H1 (cell line): ENCODE data around the gene DOCK1. TPM values are rescaled to one million over a fixed set of nuclear protein-coding genes. Genes with fewer than 3 reads are reported as not detected.
"Not testable (repeated sequence)": the region's sequence is repeated elsewhere in the genome, so short reads cannot be mapped to it uniquely, and the experiment has no call there.

ENCODE experiments used
- CTCF ChIA-PET: fragments of 300-600 bp; sonication (Branson Sonifier 250); formaldehyde crosslinking; loops from one replicate; lab custom pipeline; 2021; ENCODE audit not compliant: partially characterized antibody; lab: Charles Lee
- POLR2A ChIA-PET: fragments of 300-600 bp; sonication (Branson Sonifier 250); formaldehyde crosslinking; loops from one replicate; lab custom pipeline; 2021; ENCODE audit warnings: inconsistent platforms; ENCODE audit not compliant: partially characterized antibody; lab: Charles Lee
- DNase-seq, 2 experiments: peaks; one replicate each; pipeline versions ENCODE4 v3.0.0 to v3.0.0-alpha.2; 2010 to 2022; ENCODE audit warnings: low spot score in 2 of 2, low read depth in 1 of 2, mixed read lengths in 1 of 2
- FAIRE-seq: peaks from 2 replicates; lab custom pipeline; 2011; peaks lifted over from hg19 to GRCh38; lab: Jason Lieb, UNC
- H2AFZ ChIP-seq: 2 replicates; pipeline ENCODE4 v1.8.1; 2012; ENCODE audit warnings: low read length, inconsistent platforms
- H2AK5ac ChIP-seq: 2 replicates; pipeline ENCODE4 v1.6.1; 2013; ENCODE audit warnings: low read depth, low read length
- H2BK120ac ChIP-seq: replicated peaks from 2 replicates; pipeline ENCODE3; 2013; ENCODE audit warnings: low read depth, low read length, inconsistent platforms
- H2BK12ac ChIP-seq: 2 replicates; pipeline ENCODE4 v1.6.1; 2013; ENCODE audit warnings: low read depth, low read length
- H2BK15ac ChIP-seq: 2 replicates; pipeline ENCODE4 v1.6.1; 2013; ENCODE audit warnings: low read length
- H2BK20ac ChIP-seq: 2 replicates; pipeline ENCODE4 v1.6.1; 2013; ENCODE audit warnings: low read length
- H2BK5ac ChIP-seq: 2 replicates; pipeline ENCODE4 v1.6.1; 2013; ENCODE audit warnings: low read depth, low read length
- H3K14ac ChIP-seq: 2 replicates; pipeline ENCODE4 v1.6.1; 2013; ENCODE audit warnings: inconsistent platforms; ENCODE audit not compliant: insufficient read length
- H3K18ac ChIP-seq: 2 replicates; pipeline ENCODE4 v1.6.1; 2013; ENCODE audit warnings: low read length; ENCODE audit errors: extremely low read depth
- H3K23ac ChIP-seq: 2 replicates; pipeline ENCODE4 v1.6.1; 2013; ENCODE audit warnings: inconsistent platforms; ENCODE audit not compliant: insufficient read length
- H3K23me2 ChIP-seq: 2 replicates; pipeline ENCODE4 v1.6.1; 2013; ENCODE audit warnings: low read depth, low read length
- H3K27ac ChIP-seq: 2 replicates; pipeline ENCODE4 v1.6.1; 2011; ENCODE audit warnings: low read depth, low read length, inconsistent platforms
- H3K27me3 ChIP-seq, 4 experiments: replicated peaks in 1 of 4; 1 replicate in 1 of 4; 2 replicates in 3 of 4; pipeline versions ENCODE4 v1.6.1 to v1.8.1; 2011 to 2013; ENCODE audit warnings: low read length in 3 of 4, mild to moderate bottlenecking in 3 of 4, inconsistent platforms in 2 of 4, mixed read lengths in 2 of 4, moderate library complexity in 1 of 4; ENCODE audit not compliant: control insufficient read depth in 3 of 4, insufficient read depth in 3 of 4; ENCODE audit errors: extremely low read depth in 1 of 4
- H3K36me3 ChIP-seq, 4 experiments: 2 replicates each; pipeline versions ENCODE4 v1.6.1 to v1.8.1; 2011 to 2013; ENCODE audit warnings: mild to moderate bottlenecking in 4 of 4, low read length in 3 of 4, moderate library complexity in 2 of 4, control low read depth in 1 of 4, inconsistent platforms in 1 of 4; ENCODE audit not compliant: insufficient read depth in 4 of 4, control insufficient read depth in 2 of 4
- H3K4ac ChIP-seq: replicated peaks from 2 replicates; pipeline ENCODE3; 2013; ENCODE audit warnings: low read length, low read depth, mixed read lengths, inconsistent platforms; ENCODE audit not compliant: insufficient read length
- H3K4me1 ChIP-seq, 4 experiments: replicated peaks in 1 of 4; 1 replicate in 1 of 4; 2 replicates in 3 of 4; pipeline versions ENCODE4 v1.6.1 to v1.8.1; 2011 to 2013; ENCODE audit warnings: low read length in 3 of 4, inconsistent platforms in 2 of 4, mixed read lengths in 1 of 4; ENCODE audit not compliant: insufficient read depth in 4 of 4, control insufficient read depth in 3 of 4
- H3K4me2 ChIP-seq, 2 experiments: 2 replicates each; pipeline versions ENCODE4 v1.6.1 to v1.8.1; 2011 to 2013; ENCODE audit warnings: low read depth in 2 of 2, low read length in 2 of 2, control low read depth in 1 of 2, inconsistent platforms in 1 of 2, mild to moderate bottlenecking in 1 of 2; ENCODE audit not compliant: insufficient read depth in 1 of 2
- H3K4me3 ChIP-seq, 4 experiments: fragments of 200-600, 300-600 bp in 1 of 4; sonication (generic), shearing (Covaris generic), sonication (Bioruptor Twin) in 1 of 4; 2 replicates each; pipeline versions ENCODE4 v1.5.1 to v1.8.1; 2011 to 2016; ENCODE audit warnings: low read length in 4 of 4, low read depth in 3 of 4, control low read depth in 2 of 4, inconsistent platforms in 2 of 4, mild to moderate bottlenecking in 2 of 4, mixed read lengths in 1 of 4, moderate library complexity in 1 of 4; ENCODE audit not compliant: insufficient read depth in 2 of 4; ENCODE audit errors: extremely low read depth in 1 of 4
- H3K56ac ChIP-seq: replicated peaks from 2 replicates; pipeline ENCODE3; 2013; ENCODE audit warnings: low read depth, mild to moderate bottlenecking, mixed read lengths, low read length, inconsistent platforms; ENCODE audit not compliant: insufficient read length
- H3K79me1 ChIP-seq: 2 replicates; pipeline ENCODE4 v1.6.1; 2013; ENCODE audit warnings: low read depth, low read length, control low read depth
- H3K79me2 ChIP-seq, 2 experiments: 2 replicates each; pipeline versions ENCODE4 v1.6.1 to v1.8.1; 2012 to 2013; ENCODE audit warnings: low read length in 2 of 2, mild to moderate bottlenecking in 2 of 2, inconsistent platforms in 1 of 2; ENCODE audit not compliant: insufficient read depth in 2 of 2, control insufficient read depth in 1 of 2
- H3K9ac ChIP-seq, 4 experiments: replicated peaks in 1 of 4; 1 replicate in 1 of 4; 2 replicates in 3 of 4; pipeline versions ENCODE4 v1.6.1 to v1.8.1; 2011 to 2013; ENCODE audit warnings: low read depth in 3 of 4, low read length in 3 of 4, control low read depth in 2 of 4, mild to moderate bottlenecking in 2 of 4, moderate library complexity in 2 of 4, inconsistent platforms in 1 of 4; ENCODE audit errors: extremely low read depth in 1 of 4
- H3K9me3 ChIP-seq, 2 experiments: 2 replicates each; pipeline versions ENCODE4 v1.6.1 to v1.8.1; 2012 to 2013; ENCODE audit warnings: mild to moderate bottlenecking in 2 of 2, moderate library complexity in 2 of 2, control low read depth in 1 of 2, inconsistent platforms in 1 of 2, low read depth in 1 of 2, low read length in 1 of 2, mixed read lengths in 1 of 2; ENCODE audit not compliant: insufficient read depth in 2 of 2
- H4K20me1 ChIP-seq, 2 experiments: replicated peaks in 1 of 2; 2 replicates each; pipeline versions ENCODE3 to v1.8.1; 2011 to 2013; ENCODE audit warnings: inconsistent platforms in 2 of 2, low read length in 2 of 2, mild to moderate bottlenecking in 1 of 2; ENCODE audit not compliant: insufficient read depth in 2 of 2, control insufficient read depth in 1 of 2
- H4K5ac ChIP-seq: 2 replicates; pipeline ENCODE4 v1.6.1; 2013; ENCODE audit warnings: low read length, low read depth, mixed read lengths, inconsistent platforms; ENCODE audit not compliant: insufficient read length
- H4K8ac ChIP-seq: 2 replicates; pipeline ENCODE4 v1.8.0; 2013; ENCODE audit warnings: mild to moderate bottlenecking, moderate library complexity, low read length, inconsistent platforms; ENCODE audit not compliant: insufficient read depth; ENCODE audit errors: extremely low read depth
- H4K91ac ChIP-seq: replicated peaks from 2 replicates; pipeline ENCODE3; 2013; ENCODE audit warnings: low read length, mixed read lengths, inconsistent platforms; ENCODE audit not compliant: insufficient read length
- GABPA ChIP-seq: IDR thresholded peaks from 2 replicates; pipeline ENCODE4 v1.6.1; 2011; ENCODE audit warnings: mild to moderate bottlenecking, low read length, moderate library complexity, borderline replicate concordance; ENCODE audit not compliant: insufficient read depth
- RNF2 ChIP-seq: fragments of 200-900, 300-1000 bp; sonication (generic); IDR thresholded peaks from 2 replicates; pipeline ENCODE4 v1.7.1; 2016; ENCODE audit warnings: borderline replicate concordance, low read depth, mild to moderate bottlenecking, antibody characterized with exemption, low read length; ENCODE audit not compliant: poor library complexity, severe bottlenecking; ENCODE audit errors: missing control alignments
- USF2 ChIP-seq: IDR thresholded peaks from 2 replicates; pipeline ENCODE4 v1.6.1; 2011; ENCODE audit warnings: low read length, improper control_type of control experiment
- WGBS, 2 experiments: shearing (Covaris generic) in 1 of 2; methylation state at CpG; one replicate each; pipeline versions ENCODE4 v1.1.6 to v1.1.7; 2013 to 2015; ENCODE audit warnings: low lambda C conversion rate in 2 of 2, mixed read lengths in 2 of 2, inconsistent platforms in 1 of 2, low coverage in 1 of 2, missing lambda C conversion rate in 1 of 2; ENCODE audit not compliant: insufficient replicate concordance in 2 of 2, insufficient coverage in 1 of 2, insufficient read length in 1 of 2; ENCODE audit errors: extremely low coverage in 1 of 2, missing lambda C conversion rate in 1 of 2; 5-methylcytosine and 5-hydroxymethylcytosine counted together
- polyA plus RNA-seq, 7 experiments: library from polyadenylated mRNA; depleted of rRNA in 3 of 7; stranded (reverse) in 5 of 7; unstranded in 2 of 7; fragments of >200 nt in 5 of 7; fragments of 200-250 nt in 2 of 7; gene quantifications; 1 replicate in 5 of 7; 2 replicates in 1 of 7; 4 replicates in 1 of 7; pipeline versions ENCODE4 v1.2.1 to v1.2.3, GENCODE V29; 2011 to 2013; ENCODE audit warnings: missing spikeins in 2 of 7, mixed read lengths in 2 of 7
- total RNA-seq: library from RNA; stranded (reverse); fragmentation: NEBNext Ultra II Directional; extraction: Animal tissue kit (Norgen Biotek cat#: 25700); gene quantifications from 2 replicates; pipeline ENCODE4 v1.2.1, GENCODE V29; 2021

The DOCK1 gene
- total and polyA plus RNA-seq, 2 of the 8 experiments (the other 6 are each of a cell fraction or from before 2014, with no cell fraction given), result 11.6 to 53.0 TPM

GRCh38 chr10:126889421-126889820 lies 15.8 kb upstream of the DOCK1 start (continued):
- TF ChIP-seq USF2 (no peak), GABPA (no peak), RNF2 (no peak)
- TF ChIP-seq, all 59 proteins: peak for 0

GRCh38 chr10:126890797-126891196 lies 14.4 kb upstream of the DOCK1 start:
- H2BK12ac ChIP-seq, H3K4ac ChIP-seq, H3K36me3 ChIP-seq, H3K23ac ChIP-seq, H3K4me2 ChIP-seq, H3K18ac ChIP-seq, H4K8ac ChIP-seq, H3K27ac ChIP-seq, H3K4me3 ChIP-seq, H3K79me1 ChIP-seq, H3K9me3 ChIP-seq, H2AFZ ChIP-seq, H3K79me2 ChIP-seq, CTCF ChIA-PET, H2BK5ac ChIP-seq, H4K91ac ChIP-seq, H2BK20ac ChIP-seq, H4K5ac ChIP-seq, H3K23me2 ChIP-seq, H2BK120ac ChIP-seq, FAIRE-seq, H3K9ac ChIP-seq, POLR2A ChIA-PET, H4K20me1 ChIP-seq, H2AK5ac ChIP-seq, H3K56ac ChIP-seq, H3K4me1 ChIP-seq, H3K14ac ChIP-seq, DNase-seq, H2BK15ac ChIP-seq, H3K27me3 ChIP-seq: not testable (repeated sequence)
- WGBS, 2 experiments, result 91% methylated on average over 5 of the region's 5 CpGs; no CpG with 5 or more reads in 1 of the 2 experiments
